ENCODE measurements around the gene CLCN6.

CLCN6 gene

DNA sequence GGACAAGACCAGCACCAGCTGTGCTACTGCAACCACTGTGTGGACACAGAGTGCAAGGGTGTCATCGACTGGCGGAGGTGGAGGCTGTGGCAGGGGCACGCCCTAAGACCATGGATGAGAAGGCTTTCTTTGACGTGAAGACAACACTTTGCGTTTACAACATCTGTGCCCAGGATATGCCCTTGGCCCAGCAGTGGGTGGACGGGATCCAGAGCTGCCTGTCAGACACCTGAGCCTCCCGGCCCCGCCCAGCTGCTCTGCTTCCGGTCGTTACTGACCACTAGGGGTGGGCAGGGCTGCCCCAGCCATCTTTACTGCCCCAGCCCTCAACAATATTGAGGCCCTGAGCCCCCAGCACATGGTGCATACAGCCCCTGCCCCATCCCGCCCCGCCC, 74.2 kb downstream of the CLCN6 start:
- DNase-seq (ENCODE audit: low read depth): no peak

DNA sequence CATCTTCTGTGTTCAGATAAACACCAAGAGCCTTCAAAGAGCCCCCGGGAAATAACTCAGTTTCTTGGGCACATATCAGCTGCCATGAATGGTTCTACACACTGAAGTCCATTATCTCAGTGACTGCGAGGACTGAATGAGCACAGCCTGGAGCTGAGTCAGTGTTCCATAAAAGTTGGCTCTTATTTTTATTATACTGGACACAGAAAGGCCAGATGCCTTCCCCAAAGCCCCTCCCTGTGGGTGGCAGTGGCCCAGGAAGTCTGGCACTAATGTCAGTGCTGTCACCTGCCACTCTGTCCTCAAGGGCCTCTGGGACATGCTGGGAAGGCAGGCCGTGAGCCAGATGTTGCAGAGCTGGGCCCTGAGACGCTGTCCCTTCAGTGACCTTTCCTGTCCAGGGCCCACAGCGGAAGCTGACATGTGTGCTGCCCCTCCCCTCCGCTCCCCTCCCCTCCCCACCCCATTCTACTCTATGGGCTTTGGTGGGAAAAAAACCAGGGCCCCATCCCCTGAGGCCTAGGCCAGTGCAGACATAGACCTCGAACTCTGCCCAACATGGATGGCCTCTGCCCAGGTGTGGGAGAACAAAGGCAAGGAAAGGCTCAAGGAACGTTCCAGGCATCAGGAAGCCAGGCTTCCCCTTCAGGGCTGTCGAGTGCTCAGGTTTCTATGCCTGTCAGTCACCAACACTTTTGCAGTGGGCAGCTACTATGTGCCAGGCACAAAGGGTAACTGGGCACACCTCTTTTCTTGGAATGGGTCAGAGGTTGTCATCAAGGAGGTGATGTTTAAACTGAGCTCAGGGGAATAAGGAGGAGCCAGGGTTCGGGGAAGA, 75.1 kb downstream of the CLCN6 start:
- DNase-seq (ENCODE audit: low read depth): no peak

DNA sequence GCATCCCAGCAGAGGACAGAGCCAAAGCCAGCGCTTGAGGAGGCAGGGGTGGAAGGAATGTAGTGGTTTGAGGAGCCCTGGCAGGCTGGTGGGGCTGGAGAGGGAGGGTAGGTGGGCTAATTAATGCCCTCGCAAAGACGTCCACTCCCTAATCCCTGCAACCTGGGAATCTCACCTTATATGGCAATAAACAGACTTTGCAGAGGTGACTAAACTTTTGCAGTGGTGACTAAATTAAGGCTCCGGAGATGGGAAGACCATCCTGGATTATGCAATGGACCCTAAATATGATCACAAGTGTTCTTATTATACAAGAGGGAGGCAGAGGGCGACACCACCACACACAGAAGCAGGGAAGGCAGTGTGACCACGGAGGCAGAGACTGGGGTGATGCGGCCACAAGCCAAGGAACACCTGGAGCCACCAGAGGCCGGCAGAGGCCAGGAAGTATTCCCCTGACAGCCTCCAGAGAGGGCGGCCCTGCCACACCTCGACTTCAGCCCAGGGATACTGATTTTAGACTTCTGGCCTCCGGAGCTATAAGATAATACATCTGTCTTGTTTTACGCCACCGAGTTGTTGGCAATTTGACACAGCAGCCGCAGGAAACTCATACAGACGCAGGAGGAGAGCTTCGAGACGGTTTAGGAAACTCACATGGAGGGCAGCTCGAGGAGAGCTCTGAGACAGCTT, 75.9 kb downstream of the CLCN6 start:
- DNase-seq (ENCODE audit: low read depth): no peak

DNA sequence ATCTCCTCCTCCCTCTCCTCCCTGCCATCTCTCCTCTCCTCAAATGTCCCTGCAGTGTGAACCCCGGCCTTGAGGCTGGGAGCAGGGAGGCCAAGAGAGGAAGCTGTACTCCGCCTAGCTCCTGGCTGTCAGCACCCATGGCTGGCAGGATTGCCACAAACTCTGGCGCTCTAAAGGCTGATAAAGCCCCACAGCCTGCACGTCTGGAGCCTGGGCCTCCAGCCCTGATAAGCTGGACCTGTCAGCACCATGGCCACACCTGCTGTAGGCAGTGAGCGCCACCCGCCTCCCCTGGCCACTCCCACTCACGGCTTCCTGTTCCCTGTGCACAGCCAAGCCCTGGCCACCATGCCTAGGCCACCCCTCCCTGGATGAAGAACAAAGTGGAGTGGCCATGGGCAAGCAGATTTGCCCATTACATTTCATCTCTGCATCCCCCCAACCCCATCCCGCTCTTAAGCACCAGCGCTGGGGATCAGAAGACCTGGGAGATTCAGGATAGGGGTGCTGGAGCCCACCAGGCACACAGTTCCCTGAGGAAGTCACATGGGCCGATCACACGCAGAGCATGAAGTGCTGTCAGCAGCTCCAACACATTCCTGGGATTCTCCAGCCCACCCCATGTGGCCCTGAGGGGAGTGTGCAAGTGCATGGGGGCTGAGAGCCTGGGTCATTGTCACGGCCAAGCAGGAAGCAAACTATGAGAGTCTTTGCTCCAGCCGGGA, 77.0 kb downstream of the CLCN6 start:
- no peak for DNase-seq (ENCODE audit: low read depth)

DNA sequence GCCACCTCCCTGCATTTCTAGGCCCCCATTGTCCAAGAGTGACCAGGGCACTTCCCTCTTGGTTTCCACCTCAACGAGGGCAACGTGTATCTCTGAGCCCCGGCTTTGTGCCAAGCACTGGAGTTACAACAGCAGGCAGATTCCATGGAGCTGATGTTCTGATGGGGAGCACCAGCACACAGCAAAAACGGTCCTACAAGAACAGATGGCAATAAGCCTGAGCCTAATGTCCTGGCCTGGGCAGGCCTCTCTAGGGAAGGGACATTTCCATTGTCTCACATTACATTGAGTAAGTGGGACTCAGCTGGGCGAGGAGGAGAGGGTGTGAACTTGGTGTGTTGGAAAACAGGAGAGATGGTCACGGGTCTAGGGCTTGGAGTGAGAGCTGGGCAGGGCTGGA, 79.9 kb downstream of the CLCN6 start:
- DNase-seq (ENCODE audit: low read depth): no peak

DNA sequence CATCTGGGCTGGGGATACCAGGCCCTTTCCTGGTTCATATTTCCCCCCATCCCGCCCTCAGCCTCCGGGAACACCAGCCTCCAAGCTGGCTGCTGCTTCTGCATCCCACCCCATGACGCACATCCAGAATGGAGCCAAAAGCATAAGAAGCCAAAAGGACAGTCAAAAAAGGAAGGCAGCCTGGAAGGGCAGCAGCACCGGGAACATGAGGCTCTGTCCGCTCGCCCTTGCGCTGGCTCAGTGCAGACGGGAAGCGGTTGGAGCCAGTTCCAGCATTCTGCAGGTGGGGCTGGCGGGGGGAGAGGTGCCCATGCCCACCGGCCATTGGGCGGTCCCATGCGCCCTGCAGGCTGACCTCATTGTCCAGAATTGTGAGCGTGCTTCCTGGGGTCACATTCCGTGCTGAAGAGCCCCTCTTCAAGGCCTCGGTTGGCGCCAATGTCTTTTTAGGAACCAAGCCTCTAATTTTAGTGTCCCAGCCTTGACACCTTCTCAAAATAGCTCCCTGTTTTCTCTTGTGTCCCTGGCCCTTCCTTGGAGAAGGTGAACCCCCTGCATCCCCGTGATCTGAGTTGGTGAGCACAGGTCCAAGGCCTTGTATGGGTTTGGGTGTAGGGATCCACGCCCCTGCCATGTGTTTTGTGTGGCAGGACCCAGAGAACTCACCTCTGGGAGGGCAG, 81.1 kb downstream of the CLCN6 start:
- no peak for DNase-seq (ENCODE audit: low read depth)

DNA sequence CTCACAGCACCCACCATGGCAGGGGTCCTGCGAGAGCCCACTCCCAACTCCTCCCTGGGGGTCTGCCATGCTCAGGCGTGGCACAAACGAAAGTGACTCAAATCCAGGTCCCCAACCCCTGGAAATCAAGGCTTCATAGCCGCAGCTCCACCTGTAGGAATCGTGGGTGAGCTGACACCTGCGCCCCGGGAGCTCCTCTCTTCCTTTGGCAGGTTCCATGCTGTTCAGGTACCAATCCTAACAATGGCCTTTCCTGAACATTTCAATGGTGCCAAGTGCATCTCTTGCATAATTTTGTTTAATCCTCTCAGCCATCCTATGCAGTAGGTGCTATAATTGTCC, 81.6 kb downstream of the CLCN6 start:
- no peak for DNase-seq (ENCODE audit: low read depth)

DNA sequence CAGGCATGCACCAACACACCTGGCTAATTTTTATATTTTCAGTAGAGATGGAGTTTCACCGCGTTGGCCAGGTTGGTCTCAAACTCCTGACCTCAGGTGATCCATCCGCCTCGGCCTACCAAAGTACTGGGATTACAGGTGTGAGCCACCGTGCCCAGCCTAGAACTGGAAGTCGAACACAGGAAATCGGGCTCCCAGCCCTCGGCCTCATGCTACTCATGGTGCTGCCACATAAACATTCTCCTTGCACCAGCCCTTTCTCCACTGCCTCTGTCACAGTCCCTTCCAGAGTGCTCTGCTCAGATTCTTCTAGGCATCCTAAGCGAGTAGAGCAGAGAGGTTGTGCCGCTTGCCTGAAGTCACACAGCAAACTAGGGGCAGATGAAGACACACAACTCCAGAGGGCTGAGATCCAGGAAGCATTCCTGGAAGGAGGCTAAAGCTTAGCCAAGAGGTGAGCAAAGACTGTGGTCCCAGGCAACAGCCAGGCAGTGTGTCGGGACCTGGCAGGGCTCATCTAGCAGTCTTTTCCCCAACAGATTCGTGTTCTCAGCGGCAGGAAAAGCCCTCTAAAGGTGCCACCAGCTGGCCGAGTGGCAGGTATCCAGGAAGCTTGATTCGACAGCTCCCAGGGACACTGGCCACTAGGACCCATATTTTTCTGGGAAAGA, 82.3 kb downstream of the CLCN6 start:
- DNase-seq (ENCODE audit: low read depth): no peak

DNA sequence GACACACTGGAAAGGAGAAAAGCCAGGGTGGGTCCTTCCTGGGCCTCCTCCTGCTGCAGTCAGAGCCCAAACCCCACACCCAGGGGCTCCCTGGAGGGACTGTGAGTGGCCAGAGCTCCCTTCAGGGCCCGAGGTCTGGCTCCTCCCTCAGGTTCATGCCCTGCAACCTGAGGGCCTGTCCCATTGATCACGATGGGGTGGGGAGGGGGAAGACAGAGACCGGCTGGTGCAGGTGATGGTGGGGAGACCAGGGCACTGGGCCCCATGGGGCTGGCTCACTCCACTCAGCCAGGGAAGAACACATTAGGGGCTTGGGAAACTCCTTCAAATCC, 82.9 kb downstream of the CLCN6 start:
- DNase-seq (ENCODE audit: low read depth): no peak

DNA sequence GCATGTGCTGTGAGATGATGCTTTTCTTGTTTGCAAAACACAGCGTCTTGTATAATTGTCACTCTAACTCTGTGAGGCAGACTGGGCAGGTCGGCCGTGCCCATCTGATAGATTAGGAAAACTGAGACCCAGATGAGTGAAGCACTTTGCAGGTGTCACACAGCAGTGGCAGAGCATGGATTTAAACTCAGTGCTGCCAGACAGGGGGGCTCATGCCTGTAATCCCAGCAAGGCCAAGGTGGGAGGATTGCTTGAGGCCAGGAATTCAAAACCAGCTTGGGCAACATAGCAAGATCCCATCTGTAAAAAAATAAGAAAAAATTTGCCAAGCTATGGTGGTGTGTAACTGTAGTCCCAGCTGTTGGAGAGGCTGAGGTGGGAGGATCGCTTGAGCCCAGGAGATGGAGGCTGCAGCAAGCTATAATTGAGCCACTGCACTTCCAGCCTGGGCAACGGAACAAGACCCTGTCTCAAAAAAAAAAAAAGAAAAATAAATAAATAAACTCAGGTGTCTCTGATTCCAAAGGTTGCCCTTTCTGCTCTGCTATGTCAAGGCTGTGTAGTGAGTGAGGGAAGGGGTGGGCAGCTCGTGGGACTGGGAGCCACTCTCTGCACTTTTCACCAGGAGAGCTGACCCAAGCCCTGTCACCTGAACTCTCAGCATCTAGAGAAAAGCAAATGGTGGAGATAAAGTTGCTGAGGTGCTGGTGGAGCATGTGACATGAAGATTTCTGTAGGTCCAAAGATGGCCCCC, 85.6 kb downstream of the CLCN6 start:
- no peak for DNase-seq (ENCODE audit: low read depth)
